ENCODE results near the gene SLC22A17.

SLC22A17 gene

DNA sequence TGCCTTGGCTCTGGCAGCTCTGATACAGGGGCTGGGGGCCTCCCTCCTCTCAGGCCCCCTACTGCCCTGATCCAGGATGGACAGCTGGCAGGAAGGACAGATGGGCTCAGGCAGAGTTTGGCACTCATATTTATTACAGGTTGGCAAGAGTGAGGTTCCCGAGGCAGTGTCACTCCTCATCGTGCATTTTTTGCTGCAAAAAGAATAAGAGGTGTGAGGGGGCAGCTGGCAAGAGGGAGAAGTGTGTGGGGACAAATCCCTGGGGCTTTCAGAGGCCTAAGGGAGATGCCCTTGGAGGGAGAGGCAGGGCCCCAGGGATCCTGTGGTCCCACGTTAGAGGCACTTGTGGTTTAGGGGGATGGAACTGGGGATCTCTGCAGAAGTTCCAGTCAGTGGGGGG lies 29.2 kb upstream of the SLC22A17 start:
- no peak for DNase-seq (ENCODE audit: low read depth)

DNA sequence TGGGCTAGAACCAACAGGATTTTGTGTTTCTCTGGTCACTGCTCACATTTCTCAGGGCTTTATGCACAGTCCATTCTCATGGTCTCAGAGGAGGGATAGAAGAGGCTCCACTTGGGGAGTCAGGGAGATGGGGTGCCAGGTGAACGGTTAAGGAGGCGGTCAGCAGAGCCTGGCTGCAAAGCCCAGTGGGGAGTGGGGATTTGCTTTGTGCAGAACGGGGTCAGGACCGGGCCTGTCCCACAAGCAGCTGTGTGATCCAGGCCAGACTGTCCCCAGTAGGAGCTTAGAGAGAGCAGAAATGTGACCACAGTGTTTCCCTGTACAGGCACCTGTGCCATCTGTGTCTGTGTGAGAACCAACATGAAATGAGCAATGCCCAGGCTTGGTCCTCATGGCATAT lies 28.3 kb upstream of the SLC22A17 start:
- DNase-seq (ENCODE audit: low read depth) = no peak

DNA sequence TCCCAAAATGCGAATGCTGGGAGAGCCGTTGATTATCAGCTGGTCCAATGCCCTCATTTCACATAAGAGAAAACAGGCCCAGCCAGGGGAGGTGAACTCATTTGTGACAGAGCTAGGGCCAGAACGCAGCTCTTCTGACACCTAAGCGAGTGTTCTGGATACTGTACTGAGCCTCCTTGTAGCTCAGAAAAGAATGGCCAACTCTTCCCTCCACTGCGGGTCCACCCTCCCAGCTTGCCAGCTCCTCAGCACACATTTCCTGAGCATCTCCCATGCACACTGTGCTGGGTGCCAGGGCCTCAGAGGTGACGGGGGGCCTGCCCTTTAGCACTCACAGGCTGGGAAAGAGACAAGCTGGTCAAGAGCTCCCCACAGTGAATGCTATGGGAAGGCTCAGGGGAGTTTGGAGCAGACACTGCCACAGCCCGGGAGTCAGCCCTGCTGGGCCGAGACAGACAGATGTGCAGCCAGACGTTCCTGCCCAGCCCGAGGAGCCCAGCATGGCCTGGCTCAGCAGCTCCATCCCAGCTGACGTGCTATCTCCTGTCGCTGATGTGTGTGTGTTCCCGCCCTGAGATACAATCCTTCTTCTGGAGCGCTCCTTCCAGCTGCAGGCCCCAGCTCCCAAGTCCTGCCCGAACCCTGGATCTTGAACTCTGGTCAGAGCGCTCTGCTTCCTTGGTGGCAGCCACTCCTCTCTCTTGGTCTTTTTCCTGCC lies 27.7 kb upstream of the SLC22A17 start:
- no peak for DNase-seq (ENCODE audit: low read depth)

DNA sequence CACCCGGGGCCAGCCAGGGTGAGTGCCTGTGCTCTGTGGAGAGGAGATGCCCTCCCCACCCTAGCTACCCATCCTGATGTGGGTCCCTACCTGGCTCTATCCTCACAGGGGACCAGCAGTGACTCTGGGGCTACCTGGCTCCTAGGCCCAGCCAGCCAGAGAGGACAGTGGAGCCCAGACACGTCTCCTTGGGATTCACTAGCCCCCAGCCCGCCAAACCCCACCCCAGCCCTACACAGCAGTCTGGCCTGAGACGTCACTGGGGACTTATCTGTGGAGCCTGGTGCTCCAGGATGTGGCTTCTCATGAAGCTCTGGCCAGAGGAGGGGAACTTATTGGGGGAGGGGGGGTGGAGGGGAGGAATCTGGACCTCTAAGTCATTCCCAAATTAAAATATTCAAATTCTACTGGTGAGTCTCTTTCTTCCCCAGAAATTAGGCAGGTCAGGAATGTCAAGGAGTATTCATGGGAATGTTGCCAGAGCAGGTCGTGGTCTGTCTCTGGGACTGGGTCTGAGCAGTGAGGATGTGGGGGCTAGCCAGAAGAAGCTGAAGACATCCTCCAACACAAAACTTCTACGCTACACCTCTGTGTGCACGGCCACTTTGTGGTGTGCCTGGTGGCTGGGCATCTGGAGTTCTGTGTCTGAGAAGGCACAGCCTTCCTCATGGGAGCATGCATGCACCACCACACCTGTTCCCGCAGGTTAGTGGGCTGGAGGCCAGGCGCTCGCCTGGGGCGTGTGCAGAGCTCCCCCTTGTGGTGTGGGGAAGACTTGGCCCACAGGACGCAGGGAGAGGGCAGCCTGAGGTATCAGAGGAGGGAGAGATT lies 26.9 kb upstream of the SLC22A17 start:
- DNase-seq (ENCODE audit: low read depth) = peak; percentile 23

DNA sequence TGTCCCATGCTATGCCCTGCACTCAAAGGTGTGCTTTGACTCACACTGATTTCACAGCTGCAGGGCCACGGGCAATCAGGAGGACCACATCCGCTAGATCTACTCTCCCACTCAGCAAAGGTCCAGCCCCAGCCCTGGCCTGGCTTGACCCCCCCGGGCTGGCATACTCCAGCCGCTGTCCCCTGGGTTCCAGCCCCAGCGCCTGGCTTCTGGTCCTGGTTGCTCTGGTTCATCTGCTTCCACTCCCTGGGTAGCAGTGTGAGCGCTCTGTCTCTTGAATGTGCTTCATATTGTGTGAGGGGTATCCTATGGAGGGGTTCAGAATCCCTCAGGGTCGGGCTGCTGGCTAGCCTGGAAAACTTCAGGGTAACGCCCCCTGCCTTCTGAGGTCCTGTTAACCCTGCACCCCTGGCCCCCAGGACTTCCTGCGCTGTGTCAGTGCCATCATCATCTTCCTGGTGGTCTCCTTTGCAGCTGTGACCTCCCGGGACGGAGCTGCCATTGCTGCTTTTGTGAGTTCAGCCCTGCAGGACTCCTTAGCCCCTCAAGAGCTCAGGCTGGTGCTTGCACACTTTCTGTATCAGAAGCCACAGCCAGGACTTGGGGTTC lies 26.0 kb upstream of the SLC22A17 start:
- no peak for DNase-seq (ENCODE audit: low read depth)

DNA sequence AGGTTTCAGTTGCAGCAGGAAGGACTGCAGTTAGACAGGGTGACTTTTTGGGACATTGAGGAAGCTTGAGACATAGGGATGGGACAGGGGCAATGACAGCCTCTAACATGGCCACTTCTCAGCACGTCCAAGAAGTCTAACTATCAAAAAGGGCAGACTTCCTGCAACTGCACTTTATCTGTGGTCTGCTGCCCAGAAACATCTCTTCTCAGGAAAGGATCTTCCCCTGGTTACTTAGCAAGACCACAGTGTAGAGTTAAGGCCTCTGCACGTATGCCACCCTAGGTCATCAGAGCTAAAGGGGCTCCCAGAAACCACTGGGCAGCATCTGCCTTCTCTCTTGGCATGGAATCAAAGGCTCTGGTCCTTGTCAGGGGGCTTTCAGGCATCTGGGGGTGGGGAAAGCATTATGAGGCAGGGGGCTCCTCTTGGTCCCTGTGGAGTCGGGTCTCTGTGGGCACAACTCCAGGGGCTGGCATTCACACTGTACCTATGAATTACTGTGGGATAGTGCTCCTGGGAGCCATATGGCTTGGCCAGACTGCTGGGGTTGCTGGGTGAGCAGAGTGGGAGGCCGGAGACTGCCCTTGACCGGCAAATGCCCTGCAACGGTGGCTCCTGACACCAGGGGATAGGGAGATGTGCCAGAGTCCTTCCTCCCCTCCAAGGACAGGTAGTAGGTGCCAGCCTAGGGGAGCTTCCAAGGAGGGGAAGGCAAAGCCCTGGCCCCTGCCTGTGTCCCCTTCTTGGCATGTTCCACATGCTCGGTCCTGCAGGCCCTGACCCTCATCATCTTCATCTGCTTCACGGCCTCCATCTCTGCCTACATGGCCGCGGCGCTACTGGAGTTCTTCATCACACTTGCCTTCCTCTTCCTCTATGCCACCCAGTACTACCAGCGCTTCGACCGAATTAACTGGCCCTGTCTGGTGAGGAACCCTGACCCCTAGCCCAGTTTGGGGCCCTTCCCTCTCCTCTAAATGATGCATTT lies 25.2 kb upstream of the SLC22A17 start:
- no peak for DNase-seq (ENCODE audit: low read depth)

DNA sequence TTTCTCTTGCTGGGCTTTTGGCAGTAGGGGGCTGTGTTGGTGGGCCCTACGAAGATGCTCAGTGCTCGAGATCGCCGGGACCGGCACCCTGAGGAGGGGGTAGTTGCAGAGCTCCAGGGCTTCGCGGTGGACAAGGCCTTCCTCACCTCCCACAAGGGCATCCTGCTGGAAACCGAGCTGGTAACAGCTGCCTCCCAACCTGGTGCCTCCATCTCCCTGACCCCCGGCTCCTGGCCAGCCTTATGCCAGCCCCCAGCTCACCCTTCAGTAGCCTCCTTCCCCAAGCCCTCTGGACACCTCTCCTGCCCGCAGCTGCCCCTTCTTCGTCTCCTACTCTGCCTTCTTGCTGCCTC lies 24.5 kb upstream of the SLC22A17 start:
- no peak for DNase-seq (ENCODE audit: low read depth)

DNA sequence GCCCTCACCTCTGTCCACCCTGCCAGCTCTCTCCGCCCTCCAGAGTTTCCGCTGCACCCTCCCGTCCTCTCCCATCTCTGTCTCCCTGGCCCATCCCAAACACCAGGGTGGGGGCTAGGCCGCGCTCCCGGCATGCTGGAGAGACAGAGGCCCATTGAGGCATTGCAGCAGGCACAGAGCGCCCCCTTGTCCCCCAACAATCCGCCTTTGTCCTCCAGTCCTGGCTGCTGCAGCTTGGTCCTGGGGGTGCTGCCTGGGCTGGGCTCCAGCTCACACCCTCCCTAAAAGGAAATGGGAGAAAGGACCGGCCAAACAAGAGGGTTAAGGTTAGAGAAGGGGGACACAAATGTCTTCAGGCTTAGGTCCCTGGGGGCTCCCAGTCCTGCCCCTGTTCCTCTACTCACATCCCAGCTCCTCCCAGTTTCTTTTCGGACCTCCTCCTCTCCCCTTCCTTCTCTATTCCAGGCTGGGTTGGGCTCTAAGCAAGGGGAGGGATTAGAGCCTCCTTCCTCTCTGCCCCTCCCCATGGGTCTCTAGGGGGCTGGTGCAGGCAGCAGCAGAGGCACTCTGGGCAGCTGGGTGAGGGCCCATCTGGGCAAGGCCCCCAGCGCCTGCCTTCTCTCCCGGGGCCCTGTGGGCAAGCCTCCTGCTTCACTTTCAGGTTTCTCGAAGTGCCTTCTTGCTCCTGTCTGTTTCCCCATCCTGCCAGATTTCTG lies 24.0 kb upstream of the SLC22A17 start, which contains the start of gene CMTM5:
CMTM5 (plus strand) TSS at position 565 of the 716 bp plus-strand sequence. CDS start 206 bp downstream, outside the sequence.
- DNase-seq (ENCODE audit: low read depth) = no peak

DNA sequence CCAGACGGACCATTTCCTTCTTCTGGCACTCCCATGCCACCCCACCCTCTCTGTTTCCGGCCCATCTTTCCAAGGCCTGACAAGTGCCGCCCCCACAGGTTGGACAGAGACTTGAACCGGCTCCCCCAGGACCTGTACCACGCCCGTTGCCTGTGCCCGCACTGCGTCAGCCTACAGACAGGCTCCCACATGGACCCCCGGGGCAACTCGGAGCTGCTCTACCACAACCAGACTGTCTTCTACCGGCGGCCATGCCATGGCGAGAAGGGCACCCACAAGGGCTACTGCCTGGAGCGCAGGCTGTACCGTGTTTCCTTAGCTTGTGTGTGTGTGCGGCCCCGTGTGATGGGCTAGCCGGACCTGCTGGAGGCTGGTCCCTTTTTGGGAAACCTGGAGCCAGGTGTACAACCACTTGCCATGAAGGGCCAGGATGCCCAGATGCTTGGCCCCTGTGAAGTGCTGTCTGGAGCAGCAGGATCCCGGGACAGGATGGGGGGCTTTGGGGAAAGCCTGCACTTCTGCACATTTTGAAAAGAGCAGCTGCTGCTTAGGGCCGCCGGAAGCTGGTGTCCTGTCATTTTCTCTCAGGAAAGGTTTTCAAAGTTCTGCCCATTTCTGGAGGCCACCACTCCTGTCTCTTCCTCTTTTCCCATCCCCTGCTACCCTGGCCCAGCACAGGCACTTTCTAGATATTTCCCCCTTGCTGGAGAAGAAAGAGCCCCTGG lies 23.0 kb upstream of the SLC22A17 start:
- no peak for DNase-seq (ENCODE audit: low read depth)

DNA sequence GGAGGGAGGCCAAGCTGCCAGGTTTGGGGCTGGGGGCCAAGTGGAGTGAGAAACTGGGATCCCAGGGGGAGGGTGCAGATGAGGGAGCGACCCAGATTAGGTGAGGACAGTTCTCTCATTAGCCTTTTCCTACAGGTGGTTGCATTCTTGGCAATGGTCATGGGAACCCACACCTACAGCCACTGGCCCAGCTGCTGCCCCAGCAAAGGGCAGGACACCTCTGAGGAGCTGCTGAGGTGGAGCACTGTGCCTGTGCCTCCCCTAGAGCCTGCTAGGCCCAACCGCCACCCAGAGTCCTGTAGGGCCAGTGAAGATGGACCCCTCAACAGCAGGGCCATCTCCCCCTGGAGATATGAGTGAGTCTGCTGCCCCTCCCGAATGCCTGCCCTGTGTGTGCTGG lies 20.4 kb upstream of the SLC22A17 start:
- DNase-seq (ENCODE audit: low read depth) = no peak

DNA sequence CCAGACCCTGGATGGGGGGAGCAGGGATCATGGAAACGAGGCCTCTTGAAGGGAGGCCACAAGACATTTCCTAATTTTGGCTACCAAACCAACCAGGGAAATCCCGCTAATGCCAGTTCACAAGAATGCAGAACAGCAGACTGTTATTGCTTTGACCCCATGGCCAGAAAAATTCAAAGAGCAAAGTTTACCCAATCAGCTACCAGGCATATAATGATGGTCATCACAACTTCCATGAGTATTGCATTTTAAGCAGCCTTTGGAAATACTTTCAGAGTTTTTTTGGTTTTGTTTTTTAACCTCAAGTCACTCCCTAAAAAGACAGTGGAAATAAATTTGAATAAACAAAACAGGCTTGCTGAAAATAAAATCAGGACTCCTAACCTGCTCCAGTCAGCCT lies 19.8 kb upstream of the SLC22A17 start, which contains the start of gene IL25:
IL25 (plus strand) TSS at position 301 of the 400 bp plus-strand sequence.
- no peak for DNase-seq (ENCODE audit: low read depth)

DNA sequence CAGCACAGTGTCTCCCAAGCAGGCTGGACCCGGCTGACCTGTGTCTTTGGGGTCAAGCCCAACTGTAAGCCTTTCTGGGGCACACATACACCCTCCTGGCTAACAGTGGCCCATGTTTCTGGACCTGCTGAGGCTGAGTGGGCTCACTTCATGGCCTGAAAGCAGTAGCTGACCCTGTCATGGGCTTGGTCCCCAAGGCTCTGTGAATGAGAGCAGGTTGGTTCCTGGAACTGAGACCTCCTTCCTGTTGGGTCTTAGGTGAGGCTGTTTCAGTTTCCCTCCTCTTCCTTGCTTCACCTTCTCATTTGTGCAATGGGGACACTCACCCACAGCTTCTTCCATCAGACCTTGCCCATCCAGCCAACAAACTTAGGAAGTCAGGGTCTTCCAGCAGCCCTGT lies 19.2 kb upstream of the SLC22A17 start:
- DNase-seq (ENCODE audit: low read depth) = no peak

DNA sequence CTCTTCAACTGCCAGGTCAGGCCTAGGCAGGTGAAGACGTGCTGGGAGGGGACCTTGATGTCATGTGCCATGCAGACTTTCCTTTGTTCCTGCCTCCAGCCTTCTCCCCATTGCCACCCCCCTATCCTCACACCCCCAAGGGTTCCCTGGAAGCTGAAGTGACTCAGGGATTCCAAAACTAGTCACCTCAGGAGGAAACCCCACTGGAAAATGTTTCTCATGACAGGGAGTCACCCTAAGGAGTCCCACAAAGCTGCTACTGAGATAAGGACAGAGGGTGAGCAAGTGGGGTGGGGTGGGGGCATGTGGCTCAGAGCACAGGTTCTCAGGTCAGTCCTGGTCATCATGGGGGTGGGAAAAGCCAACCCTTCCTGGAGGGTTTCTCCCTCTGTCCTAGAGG lies 17.5 kb upstream of the SLC22A17 start:
- no peak for DNase-seq (ENCODE audit: low read depth)

DNA sequence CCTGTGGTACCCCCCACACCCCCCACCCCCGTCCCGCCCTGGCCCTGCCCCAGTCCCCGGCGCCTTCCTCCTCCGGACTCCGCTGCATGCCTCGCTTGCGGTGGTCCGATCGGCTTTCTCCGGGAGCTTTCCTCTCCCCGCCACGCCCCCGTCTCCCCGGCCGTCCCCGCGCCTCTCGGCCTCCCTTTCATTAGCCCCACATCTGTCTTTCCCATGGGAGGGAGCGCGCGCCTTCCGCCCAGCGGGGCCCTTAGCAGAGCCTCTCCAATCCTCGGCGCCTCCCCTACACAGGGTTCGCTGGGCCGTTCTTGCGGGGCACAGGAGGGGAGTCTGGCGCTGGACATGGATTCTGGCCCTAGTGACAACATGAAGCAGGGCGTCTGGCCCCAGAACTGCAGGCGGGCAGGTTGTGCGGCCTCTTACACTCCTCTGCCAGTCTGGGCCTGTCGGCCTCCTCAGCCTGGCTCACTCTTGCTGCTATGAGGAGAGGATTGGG lies 13.8 kb upstream of the SLC22A17 start:
- DNase-seq (ENCODE audit: low read depth) = peak; percentile 67

DNA sequence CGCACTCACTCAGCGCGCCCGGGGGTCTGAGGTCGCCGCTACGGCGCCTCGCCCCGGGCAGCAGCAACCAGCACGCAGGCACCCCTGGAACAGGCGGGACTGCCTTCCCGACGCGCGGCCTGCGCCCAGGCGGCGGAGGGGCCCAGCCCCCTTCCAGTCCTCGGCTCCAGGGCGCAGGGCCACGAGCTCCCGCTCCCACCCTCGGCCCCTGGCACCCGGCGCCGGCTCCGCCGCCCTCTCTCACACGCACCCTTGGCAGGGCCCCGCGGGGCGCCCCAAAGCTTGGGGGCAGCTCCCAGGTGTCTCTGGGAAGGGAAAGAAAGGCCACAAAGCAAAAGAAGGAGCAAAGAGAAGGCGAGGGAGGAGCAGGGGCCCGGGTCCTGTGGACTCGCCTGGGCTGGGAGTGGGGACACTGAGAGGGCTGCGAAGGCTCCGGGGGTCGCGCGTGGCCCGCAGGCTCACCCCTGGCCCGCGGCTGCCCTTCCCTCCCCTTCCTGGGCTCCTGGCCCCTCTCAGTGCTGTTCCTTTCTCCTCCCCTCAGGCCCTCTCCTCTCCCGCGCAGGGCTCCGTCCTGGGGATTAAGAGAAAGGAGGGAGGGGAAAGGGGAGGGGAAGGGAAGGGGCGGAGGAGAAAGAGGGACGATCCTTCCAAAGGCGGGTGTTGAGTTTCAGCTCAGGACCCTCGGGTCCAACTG lies 13.2 kb upstream of the SLC22A17 start:
- peak; percentile 59 for DNase-seq (ENCODE audit: low read depth)

DNA sequence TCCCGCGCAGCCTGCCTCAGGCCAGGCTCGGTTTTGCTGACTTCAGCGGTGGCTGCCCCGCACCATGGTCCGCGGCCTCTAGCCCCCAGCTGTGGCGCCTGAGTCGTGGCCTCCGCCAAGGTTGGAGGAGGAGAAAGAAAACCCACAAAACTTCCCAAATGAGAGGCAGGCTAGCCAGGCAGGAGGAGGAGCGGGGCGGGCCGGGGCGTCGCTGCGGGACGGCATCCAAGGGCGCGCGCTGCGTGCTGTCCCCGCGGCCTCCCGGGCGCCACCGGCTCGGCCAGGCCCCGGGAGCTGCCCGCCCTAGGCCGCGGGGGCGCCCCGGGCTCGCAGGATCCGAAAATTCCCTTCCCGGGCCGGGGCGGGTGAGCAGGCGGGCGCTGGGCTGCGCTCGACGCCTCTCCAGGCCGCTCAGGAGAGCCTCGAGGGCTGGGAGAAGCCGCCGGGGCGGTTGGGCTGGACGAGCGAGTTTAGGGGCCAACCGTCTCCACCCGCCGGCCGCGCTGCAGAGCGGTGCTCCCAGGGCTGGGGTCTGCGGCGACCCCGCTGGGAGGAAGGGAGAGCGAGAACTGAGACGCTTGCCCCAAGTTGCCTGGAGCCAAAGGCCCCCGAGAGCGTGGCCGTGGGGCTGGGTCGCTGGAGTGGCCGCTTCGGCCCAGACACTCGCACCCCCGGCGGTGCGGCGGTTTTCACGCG lies 12.5 kb upstream of the SLC22A17 start, which contains the start of gene EFS:
EFS (minus strand) TSS at position 137 of the 696 bp plus-strand sequence. CDS start 147 bp downstream, outside the sequence.
- peak; percentile 34 for DNase-seq (ENCODE audit: low read depth)

DNA sequence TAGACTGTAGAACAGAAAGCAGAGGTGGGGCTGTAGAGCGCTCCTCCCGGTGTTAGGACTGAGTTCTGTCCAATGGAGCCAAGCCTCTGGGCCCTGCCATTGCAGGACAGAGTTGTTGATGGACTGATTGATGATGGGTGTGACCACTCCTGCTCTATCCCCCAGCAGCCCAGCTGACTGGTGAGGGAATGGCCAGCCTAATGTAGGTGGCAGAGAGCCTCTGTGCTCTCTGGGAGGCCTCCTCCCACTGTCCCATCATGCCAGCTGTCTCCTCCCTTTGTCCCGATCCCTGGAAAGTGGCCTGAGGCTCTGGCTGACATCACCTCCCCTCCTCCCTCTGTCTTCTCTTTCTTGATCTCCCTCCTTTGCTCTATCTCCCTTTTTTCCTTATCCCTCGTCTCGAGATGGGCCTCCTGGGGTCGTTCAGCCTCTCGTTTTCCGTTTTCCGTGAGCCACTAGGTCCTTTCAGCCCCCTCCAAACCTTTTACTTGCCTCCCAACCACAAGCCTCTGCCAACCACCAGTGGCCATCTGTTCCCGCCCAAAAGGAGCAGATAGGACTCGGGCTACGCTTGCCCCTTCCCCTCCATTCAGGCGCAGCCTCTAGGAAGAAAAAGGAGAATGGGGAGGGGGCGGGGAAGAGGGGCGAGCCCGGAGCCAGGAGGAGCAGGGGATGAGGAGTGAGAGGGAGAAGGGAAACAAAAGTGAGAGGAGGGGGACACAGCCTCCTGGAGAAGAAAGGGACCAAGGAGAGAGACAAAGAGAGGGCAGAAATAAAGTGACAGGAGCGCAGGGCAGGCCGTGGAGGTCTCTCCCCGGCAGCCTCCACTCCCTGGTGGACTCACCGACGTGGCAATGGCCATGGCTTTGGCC lies 11.7 kb upstream of the SLC22A17 start:
- peak; percentile 27 for DNase-seq (ENCODE audit: low read depth)

DNA sequence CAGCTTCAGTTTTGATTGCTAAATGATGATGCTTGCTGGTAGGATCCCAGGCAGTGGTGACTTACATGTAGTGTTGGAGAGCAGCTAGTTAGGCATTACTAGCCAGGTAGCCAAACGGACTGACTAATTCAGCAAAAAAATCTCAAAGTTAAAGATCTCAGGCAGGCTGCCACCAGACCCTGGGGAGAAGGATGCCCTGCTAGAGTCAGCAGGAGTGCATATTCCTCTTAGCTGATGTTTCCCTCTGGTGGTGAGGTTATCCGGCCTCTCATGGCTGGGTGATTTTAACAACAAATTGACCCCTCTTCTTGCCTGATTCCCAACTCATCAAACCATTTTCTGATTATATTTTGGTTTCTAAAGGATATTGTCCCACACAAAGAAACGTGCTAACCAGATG lies 9.5 kb upstream of the SLC22A17 start:
- DNase-seq (ENCODE audit: low read depth) = peak; percentile 9

Data from iris pigment epithelial cell (primary cell).